Neural crest cell (in vitro differentiated cells): ENCODE data around the gene OSBPL9. TPM values are rescaled to one million over a fixed set of nuclear protein-coding genes. Genes with fewer than 3 reads are reported as not detected.

Source experiments
- DNase-seq: peaks from one replicate; pipeline ENCODE4 v3.0.0; 2021; ENCODE audit warnings: low read depth, mixed read lengths, low spot score
- H3K27ac Mint-ChIP-seq: one replicate; pipeline ENCODE4 v1.8.0; 2021; ENCODE audit warnings: mild to moderate bottlenecking, mixed read lengths; ENCODE audit not compliant: unreplicated experiment
- H3K27me3 Mint-ChIP-seq: 2 replicates; pipeline ENCODE4 v1.8.0; 2021; ENCODE audit warnings: low read depth, mild to moderate bottlenecking, mixed read lengths
- H3K36me3 Mint-ChIP-seq: 2 replicates; pipeline ENCODE4 v1.8.0; 2021; ENCODE audit warnings: low read depth, mild to moderate bottlenecking, mixed read lengths
- H3K4me1 Mint-ChIP-seq: 2 replicates; pipeline ENCODE4 v1.8.0; 2021; ENCODE audit warnings: mixed read lengths
- H3K4me3 Mint-ChIP-seq: one replicate; pipeline ENCODE4 v1.8.0; 2021; ENCODE audit warnings: mild to moderate bottlenecking, mixed read lengths
- H3K9me3 Mint-ChIP-seq: 2 replicates; pipeline ENCODE4 v1.8.0; 2021; ENCODE audit warnings: mixed read lengths
- total RNA-seq: library from RNA; stranded (reverse); gene quantifications from 2 replicates; pipeline ENCODE4 v1.2.1, GENCODE V29; 2021
- TF ChIP-seq, protein P1 (sequence below): fragments of 200-600 bp; sonication (generic); conservative IDR thresholded peaks from 2 replicates; pipeline ENCODE4 v1.5.0; 2021; ENCODE audit warnings: antibody characterized with exemption, mild to moderate bottlenecking

Gene OSBPL9
- total RNA-seq, 1 donor from 2014 or later: 76.7 TPM

- DNase-seq: no peak
- H3K4me3 Mint-ChIP-seq: no peak overlapping the region
- TF ChIP-seq, protein P1, sequence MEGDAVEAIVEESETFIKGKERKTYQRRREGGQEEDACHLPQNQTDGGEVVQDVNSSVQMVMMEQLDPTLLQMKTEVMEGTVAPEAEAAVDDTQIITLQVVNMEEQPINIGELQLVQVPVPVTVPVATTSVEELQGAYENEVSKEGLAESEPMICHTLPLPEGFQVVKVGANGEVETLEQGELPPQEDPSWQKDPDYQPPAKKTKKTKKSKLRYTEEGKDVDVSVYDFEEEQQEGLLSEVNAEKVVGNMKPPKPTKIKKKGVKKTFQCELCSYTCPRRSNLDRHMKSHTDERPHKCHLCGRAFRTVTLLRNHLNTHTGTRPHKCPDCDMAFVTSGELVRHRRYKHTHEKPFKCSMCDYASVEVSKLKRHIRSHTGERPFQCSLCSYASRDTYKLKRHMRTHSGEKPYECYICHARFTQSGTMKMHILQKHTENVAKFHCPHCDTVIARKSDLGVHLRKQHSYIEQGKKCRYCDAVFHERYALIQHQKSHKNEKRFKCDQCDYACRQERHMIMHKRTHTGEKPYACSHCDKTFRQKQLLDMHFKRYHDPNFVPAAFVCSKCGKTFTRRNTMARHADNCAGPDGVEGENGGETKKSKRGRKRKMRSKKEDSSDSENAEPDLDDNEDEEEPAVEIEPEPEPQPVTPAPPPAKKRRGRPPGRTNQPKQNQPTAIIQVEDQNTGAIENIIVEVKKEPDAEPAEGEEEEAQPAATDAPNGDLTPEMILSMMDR: no peak
- no peaks in the 10 kb centered on the region for H3K27me3 Mint-ChIP-seq
- no peak overlapping the region for H3K27ac Mint-ChIP-seq
- peaks cover 24% of the 10 kb centered on the region for H3K4me1 Mint-ChIP-seq
- no peaks in the 10 kb centered on the region for H3K36me3 Mint-ChIP-seq
- H3K9me3 Mint-ChIP-seq: no peaks in the 10 kb centered on the region
Observed at GRCh38 chr1:51623025-51623424, 6.1 kb downstream of the OSBPL9 start.

- H3K27ac Mint-ChIP-seq: no peak overlapping the region
- no peaks in the 10 kb centered on the region for H3K9me3 Mint-ChIP-seq
- H3K27me3 Mint-ChIP-seq: no peaks in the 10 kb centered on the region
- TF ChIP-seq, protein P1: no peak
- no peaks in the 10 kb centered on the region for H3K36me3 Mint-ChIP-seq
- no peak for DNase-seq
- H3K4me3 Mint-ChIP-seq: no peak overlapping the region
- peaks cover 24% of the 10 kb centered on the region for H3K4me1 Mint-ChIP-seq
Observed at GRCh38 chr1:51623450-51623849, 6.6 kb downstream of the OSBPL9 start.

DNA sequence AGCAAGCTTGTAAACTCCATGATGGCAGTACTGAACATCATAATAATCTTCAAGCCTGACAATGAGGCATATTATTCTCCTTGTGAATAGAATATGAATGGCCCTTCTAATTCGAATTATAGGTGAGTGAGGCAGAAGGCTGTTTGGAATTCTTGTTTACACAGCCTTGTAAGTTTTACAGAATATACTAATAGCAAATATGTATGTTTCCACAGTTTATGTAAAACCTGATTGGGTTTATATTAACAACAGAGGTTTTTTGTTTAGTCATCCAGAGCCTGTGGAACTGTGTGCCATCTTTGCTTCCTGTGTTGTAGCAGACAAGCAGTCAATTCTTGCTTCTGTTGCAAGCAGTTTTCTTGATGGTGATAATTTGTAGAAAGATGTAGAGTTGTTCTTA lies 8.0 kb downstream of the OSBPL9 start:
- Mint-ChIP-seq H3K27me3 (no peaks in the 10 kb centered on the region), H3K4me1 (peaks cover 30% of the 10 kb centered on the region), H3K27ac (no peak overlapping the region), H3K9me3 (no peaks in the 10 kb centered on the region), H3K4me3 (no peak overlapping the region), H3K36me3 (no peaks in the 10 kb centered on the region)
- TF ChIP-seq, protein P1: no peak
- no peak for DNase-seq

DNA sequence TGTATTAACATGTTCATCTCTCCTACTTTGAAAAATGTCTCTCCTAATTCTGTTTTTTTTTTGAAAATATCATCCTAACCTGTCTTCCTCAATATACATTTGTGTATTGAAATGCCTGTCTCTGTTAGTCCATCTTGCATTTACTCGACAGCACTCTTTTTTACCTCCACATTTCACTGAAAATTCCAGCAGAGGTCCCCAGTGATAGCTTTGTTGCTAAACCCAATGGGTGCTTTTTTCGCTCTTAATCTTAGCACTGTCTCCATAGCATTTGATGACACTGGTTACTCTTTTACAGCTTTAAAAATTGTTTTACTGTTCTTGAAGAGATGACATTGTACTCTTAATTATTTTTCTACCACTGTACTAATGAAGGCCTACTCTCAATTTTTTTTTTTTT lies 10.8 kb downstream of the OSBPL9 start:
- Mint-ChIP-seq H3K4me1 (peaks cover 20% of the 10 kb centered on the region), H3K27ac (no peak overlapping the region), H3K27me3 (no peaks in the 10 kb centered on the region), H3K9me3 (no peaks in the 10 kb centered on the region), H3K4me3 (no peak overlapping the region), H3K36me3 (no peaks in the 10 kb centered on the region)
- TF ChIP-seq, protein P1: peak; percentile 48
- DNase-seq: no peak

GRCh38 chr1:51628715-51629590 lies 12.1 kb downstream of the OSBPL9 start:
- Mint-ChIP-seq H3K4me3 (no peak overlapping the region), H3K4me1 (peaks cover 16% of the 10 kb centered on the region), H3K27ac (no peak overlapping the region), H3K9me3 (no peaks in the 10 kb centered on the region), H3K36me3 (no peaks in the 10 kb centered on the region), H3K27me3 (no peaks in the 10 kb centered on the region)
- TF ChIP-seq, protein P1: no peak
- no peak for DNase-seq
